HEK293 (cell line): ENCODE data around the gene FSTL4.

Experiments
- BCL11B ChIP-seq: fragments of 450-650 bp; formaldehyde crosslinking; IDR thresholded peaks from 2 replicates; pipeline ENCODE4 v1.5.1; 2016; ENCODE audit warnings: low read depth, missing biosample characterization, missing genetic modification characterization
- IKZF3 ChIP-seq: fragments of 450-650 bp; IDR thresholded peaks from 2 replicates; pipeline ENCODE4 v1.5.0; 2018; ENCODE audit warnings: missing biosample characterization, mild to moderate bottlenecking, missing genetic modification characterization, moderate library complexity
- SCRT1 ChIP-seq: fragments of 450-650 bp; formaldehyde crosslinking; IDR thresholded peaks from 2 replicates; pipeline ENCODE4 v1.5.1; 2016; ENCODE audit warnings: missing biosample characterization, missing genetic modification characterization, borderline replicate concordance
- SCRT2 ChIP-seq: fragments of 450-650 bp; formaldehyde crosslinking; IDR thresholded peaks from 2 replicates; pipeline ENCODE4 v1.5.1; 2016; ENCODE audit warnings: missing biosample characterization, missing genetic modification characterization
- YY1 ChIP-seq: fragments of 450-650 bp; formaldehyde crosslinking; IDR thresholded peaks from 2 replicates; pipeline ENCODE4 v1.5.1; 2018; ENCODE audit warnings: missing biosample characterization, missing genetic modification characterization
- ZBTB1 ChIP-seq: fragments of 450-650 bp; formaldehyde crosslinking; IDR thresholded peaks from 2 replicates; pipeline ENCODE4 v1.5.1; 2016; ENCODE audit warnings: missing biosample characterization, missing genetic modification characterization
- ZNF174 ChIP-seq: fragments of 450-650 bp; formaldehyde crosslinking; IDR thresholded peaks from 2 replicates; pipeline ENCODE4 v1.5.0; 2017; ENCODE audit warnings: missing biosample characterization, mild to moderate bottlenecking, missing genetic modification characterization
- ZNF221 ChIP-seq: fragments of 450-650 bp; formaldehyde crosslinking; IDR thresholded peaks from 2 replicates; pipeline ENCODE4 v1.5.1; 2017; ENCODE audit warnings: missing biosample characterization, missing genetic modification characterization, borderline replicate concordance
- ZNF223 ChIP-seq: fragments of 450-650 bp; formaldehyde crosslinking; IDR thresholded peaks from 2 replicates; pipeline ENCODE4 v1.5.1; 2016; ENCODE audit warnings: missing biosample characterization, missing genetic modification characterization
- ZNF24 ChIP-seq: fragments of 450-650 bp; formaldehyde crosslinking; IDR thresholded peaks from 2 replicates; pipeline ENCODE4 v1.5.1; 2016; ENCODE audit warnings: missing biosample characterization, missing genetic modification characterization
- ZNF248 ChIP-seq: fragments of 450-650 bp; formaldehyde crosslinking; IDR thresholded peaks from 2 replicates; pipeline ENCODE4 v1.5.1; 2017; ENCODE audit warnings: missing biosample characterization, missing genetic modification characterization
- ZNF266 ChIP-seq: fragments of 450-650 bp; formaldehyde crosslinking; IDR thresholded peaks from 2 replicates; pipeline ENCODE4 v1.5.1; 2016; ENCODE audit warnings: missing biosample characterization, missing genetic modification characterization, low read depth
- ZNF366 ChIP-seq: fragments of 450-650 bp; formaldehyde crosslinking; conservative IDR thresholded peaks from 2 replicates; pipeline ENCODE4 v1.5.1; 2016; ENCODE audit warnings: missing biosample characterization, missing genetic modification characterization
- ZNF391 ChIP-seq: fragments of 450-650 bp; formaldehyde crosslinking; IDR thresholded peaks from 2 replicates; pipeline ENCODE4 v1.5.1; 2016; ENCODE audit warnings: low read depth, missing biosample characterization, missing genetic modification characterization, borderline replicate concordance
- ZNF404 ChIP-seq: fragments of 450-650 bp; formaldehyde crosslinking; IDR thresholded peaks from 2 replicates; pipeline ENCODE4 v1.5.1; 2017; ENCODE audit warnings: missing biosample characterization, missing genetic modification characterization
- ZNF423 ChIP-seq: fragments of 450-650 bp; formaldehyde crosslinking; IDR thresholded peaks from 2 replicates; pipeline ENCODE4 v1.5.1; 2016; ENCODE audit warnings: missing biosample characterization, missing genetic modification characterization
- ZNF433 ChIP-seq: fragments of 450-650 bp; formaldehyde crosslinking; IDR thresholded peaks from 2 replicates; pipeline ENCODE4 v1.5.1; 2016; ENCODE audit warnings: missing biosample characterization, missing genetic modification characterization, low read depth
- ZNF473 ChIP-seq: fragments of 450-650 bp; formaldehyde crosslinking; IDR thresholded peaks from 2 replicates; pipeline ENCODE4 v1.5.1; 2017; ENCODE audit warnings: missing biosample characterization, missing genetic modification characterization
- ZNF555 ChIP-seq: fragments of 450-650 bp; formaldehyde crosslinking; conservative IDR thresholded peaks from 2 replicates; pipeline ENCODE4 v1.5.1; 2017; ENCODE audit warnings: missing biosample characterization, mild to moderate bottlenecking, missing genetic modification characterization, inconsistent platforms
- ZNF558 ChIP-seq: fragments of 450-650 bp; formaldehyde crosslinking; IDR thresholded peaks from 2 replicates; pipeline ENCODE4 v1.5.1; 2016; ENCODE audit warnings: missing biosample characterization, missing genetic modification characterization
- ZNF560 ChIP-seq: fragments of 450-650 bp; formaldehyde crosslinking; IDR thresholded peaks from 2 replicates; pipeline ENCODE4 v1.5.1; 2017; ENCODE audit warnings: missing biosample characterization, missing genetic modification characterization, borderline replicate concordance
- ZNF624 ChIP-seq: fragments of 450-650 bp; formaldehyde crosslinking; IDR thresholded peaks from 2 replicates; pipeline ENCODE4 v1.5.1; 2017; ENCODE audit warnings: missing biosample characterization, missing genetic modification characterization
- ZNF629 ChIP-seq: fragments of 450-650 bp; formaldehyde crosslinking; IDR thresholded peaks from 2 replicates; pipeline ENCODE4 v1.5.1; 2017; ENCODE audit warnings: missing biosample characterization, missing genetic modification characterization
- ZNF677 ChIP-seq: fragments of 450-650 bp; IDR thresholded peaks from 2 replicates; pipeline ENCODE4 v1.5.0; 2018; ENCODE audit warnings: missing biosample characterization, mild to moderate bottlenecking, missing genetic modification characterization, moderate library complexity
- ZNF707 ChIP-seq: fragments of 450-650 bp; formaldehyde crosslinking; IDR thresholded peaks from 2 replicates; pipeline ENCODE4 v1.5.1; 2016; ENCODE audit warnings: missing biosample characterization, missing genetic modification characterization
- ZNF785 ChIP-seq: fragments of 450-650 bp; formaldehyde crosslinking; IDR thresholded peaks from 2 replicates; pipeline ENCODE4 v1.5.1; 2016; ENCODE audit warnings: missing biosample characterization, missing genetic modification characterization
- ZNF791 ChIP-seq: fragments of 450-650 bp; formaldehyde crosslinking; IDR thresholded peaks from 2 replicates; pipeline ENCODE4 v1.5.1; 2016; ENCODE audit warnings: missing biosample characterization, missing genetic modification characterization
- ZSCAN23 ChIP-seq: fragments of 450-650 bp; formaldehyde crosslinking; IDR thresholded peaks from 2 replicates; pipeline ENCODE4 v1.5.1; 2016; ENCODE audit warnings: missing biosample characterization, missing genetic modification characterization
- ZSCAN30 ChIP-seq: fragments of 450-650 bp; IDR thresholded peaks from 2 replicates; pipeline ENCODE4 v1.5.1; 2018; ENCODE audit warnings: missing biosample characterization, mild to moderate bottlenecking, missing genetic modification characterization, moderate library complexity
- TF ChIP-seq, protein P1 (sequence below): fragments of 450-650 bp; formaldehyde crosslinking; IDR thresholded peaks from 2 replicates; pipeline ENCODE4 v1.5.1; 2017; ENCODE audit warnings: missing biosample characterization, mild to moderate bottlenecking, missing genetic modification characterization, moderate library complexity
- TF ChIP-seq, protein P2 (sequence below): fragments of 450-650 bp; IDR thresholded peaks from 2 replicates; pipeline ENCODE4 v1.5.1; 2018; ENCODE audit warnings: missing biosample characterization, missing genetic modification characterization
- TF ChIP-seq, protein P3 (sequence below): fragments of 450-650 bp; formaldehyde crosslinking; IDR thresholded peaks from 2 replicates; pipeline ENCODE4 v1.5.1; 2016; ENCODE audit warnings: missing biosample characterization, missing genetic modification characterization
- TF ChIP-seq, protein P4 (sequence below): fragments of 450-650 bp; formaldehyde crosslinking; IDR thresholded peaks from 2 replicates; pipeline ENCODE4 v1.5.1; 2017; ENCODE audit warnings: missing biosample characterization, missing genetic modification characterization
- TF ChIP-seq, protein P5 (sequence below): IDR thresholded peaks from 2 replicates; pipeline ENCODE4 v1.6.1; 2011; ENCODE audit warnings: mild to moderate bottlenecking, low read depth, low read length, borderline replicate concordance

The FSTL4 gene

DNA sequence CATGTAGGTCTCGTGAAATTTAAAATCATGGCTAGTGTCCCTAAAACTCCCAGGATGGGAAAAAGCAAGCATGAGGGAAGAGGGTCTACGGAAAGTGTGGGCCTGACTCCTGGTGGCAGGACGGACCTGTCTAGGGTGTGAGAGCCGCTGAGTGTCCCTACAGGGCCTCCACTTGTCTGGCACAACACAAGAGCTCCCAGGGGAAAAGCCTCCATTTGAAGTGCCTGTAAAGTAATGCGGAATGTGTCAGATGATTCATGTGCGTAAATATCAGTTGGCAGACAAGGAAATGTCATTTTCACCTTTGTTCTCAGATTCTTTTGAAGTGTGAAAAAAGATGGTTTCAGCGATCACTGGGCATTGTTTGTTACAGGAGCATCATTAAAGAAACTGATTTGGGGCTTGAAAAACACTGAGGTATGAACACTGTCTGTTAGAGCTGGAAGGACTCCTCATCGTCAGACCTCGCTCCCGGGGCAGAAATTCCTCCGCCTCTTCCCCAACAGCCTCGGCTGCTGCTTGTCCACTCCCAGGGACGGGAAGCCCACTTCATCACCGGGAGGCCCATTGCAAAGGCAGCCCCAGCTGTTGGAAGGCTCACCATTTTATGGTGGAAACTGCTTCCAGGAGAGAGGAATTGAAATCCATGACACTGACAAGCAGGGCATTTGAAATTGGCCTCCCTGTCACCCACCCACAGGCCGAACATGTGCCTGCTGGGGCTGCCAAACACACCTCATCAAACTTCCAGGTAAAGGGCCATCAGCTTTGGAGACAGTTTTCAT lies 240.8 kb downstream of the FSTL4 start (continued):
- peak; percentile 43; the same call in 1 of the 2 replicates for TF ChIP-seq ZNF366 (tag by site-specific recombination)
- TF ChIP-seq ZNF558 = no peak
- TF ChIP-seq, protein P1, sequence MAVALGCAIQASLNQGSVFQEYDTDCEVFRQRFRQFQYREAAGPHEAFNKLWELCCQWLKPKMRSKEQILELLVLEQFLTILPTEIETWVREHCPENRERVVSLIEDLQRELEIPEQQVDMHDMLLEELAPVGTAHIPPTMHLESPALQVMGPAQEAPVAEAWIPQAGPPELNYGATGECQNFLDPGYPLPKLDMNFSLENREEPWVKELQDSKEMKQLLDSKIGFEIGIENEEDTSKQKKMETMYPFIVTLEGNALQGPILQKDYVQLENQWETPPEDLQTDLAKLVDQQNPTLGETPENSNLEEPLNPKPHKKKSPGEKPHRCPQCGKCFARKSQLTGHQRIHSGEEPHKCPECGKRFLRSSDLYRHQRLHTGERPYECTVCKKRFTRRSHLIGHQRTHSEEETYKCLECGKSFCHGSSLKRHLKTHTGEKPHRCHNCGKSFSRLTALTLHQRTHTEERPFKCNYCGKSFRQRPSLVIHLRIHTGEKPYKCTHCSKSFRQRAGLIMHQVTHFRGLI (tag by site-specific recombination) = no peak
- TF ChIP-seq ZSCAN30 (tag by site-specific recombination) = no peak
- TF ChIP-seq ZNF248 (tag by site-specific recombination) = no peak
- TF ChIP-seq SCRT2 (tag by site-specific recombination) = no peak
- TF ChIP-seq ZNF677 (tag by site-specific recombination) = no peak
- TF ChIP-seq ZNF24 = peak; percentile 53; the same call in 1 of the 2 replicates
- 0 out of 2 replicates have a peak, but pooled peaks have one; percentile 19 for TF ChIP-seq IKZF3
- no peak for TF ChIP-seq ZNF560
- no peak for TF ChIP-seq ZNF433
- no peak for TF ChIP-seq ZNF223 (tag by site-specific recombination)
- no peak for TF ChIP-seq ZNF404 (tag by site-specific recombination)
- TF ChIP-seq BCL11B (tag by site-specific recombination) = no peak
- TF ChIP-seq SCRT1 = no peak
- TF ChIP-seq, protein P2, sequence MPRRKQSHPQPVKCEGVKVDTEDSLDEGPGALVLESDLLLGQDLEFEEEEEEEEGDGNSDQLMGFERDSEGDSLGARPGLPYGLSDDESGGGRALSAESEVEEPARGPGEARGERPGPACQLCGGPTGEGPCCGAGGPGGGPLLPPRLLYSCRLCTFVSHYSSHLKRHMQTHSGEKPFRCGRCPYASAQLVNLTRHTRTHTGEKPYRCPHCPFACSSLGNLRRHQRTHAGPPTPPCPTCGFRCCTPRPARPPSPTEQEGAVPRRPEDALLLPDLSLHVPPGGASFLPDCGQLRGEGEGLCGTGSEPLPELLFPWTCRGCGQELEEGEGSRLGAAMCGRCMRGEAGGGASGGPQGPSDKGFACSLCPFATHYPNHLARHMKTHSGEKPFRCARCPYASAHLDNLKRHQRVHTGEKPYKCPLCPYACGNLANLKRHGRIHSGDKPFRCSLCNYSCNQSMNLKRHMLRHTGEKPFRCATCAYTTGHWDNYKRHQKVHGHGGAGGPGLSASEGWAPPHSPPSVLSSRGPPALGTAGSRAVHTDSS (tag by site-specific recombination) = no peak
- no peak for TF ChIP-seq ZNF555 (tag by site-specific recombination)
- no peak for TF ChIP-seq ZBTB1 (tag by site-specific recombination)
- no peak for TF ChIP-seq ZNF174
- TF ChIP-seq ZNF423 (tag by site-specific recombination) = 0 out of 2 replicates have a peak, but pooled peaks have one; percentile 30
- TF ChIP-seq ZNF624 = no peak
- no peak for TF ChIP-seq ZNF221
- no peak for TF ChIP-seq ZNF266 (tag by site-specific recombination)
- peak; percentile 74 for TF ChIP-seq ZNF629 (tag by site-specific recombination)
- TF ChIP-seq ZNF785 (tag by site-specific recombination) = no peak
- TF ChIP-seq, protein P3, sequence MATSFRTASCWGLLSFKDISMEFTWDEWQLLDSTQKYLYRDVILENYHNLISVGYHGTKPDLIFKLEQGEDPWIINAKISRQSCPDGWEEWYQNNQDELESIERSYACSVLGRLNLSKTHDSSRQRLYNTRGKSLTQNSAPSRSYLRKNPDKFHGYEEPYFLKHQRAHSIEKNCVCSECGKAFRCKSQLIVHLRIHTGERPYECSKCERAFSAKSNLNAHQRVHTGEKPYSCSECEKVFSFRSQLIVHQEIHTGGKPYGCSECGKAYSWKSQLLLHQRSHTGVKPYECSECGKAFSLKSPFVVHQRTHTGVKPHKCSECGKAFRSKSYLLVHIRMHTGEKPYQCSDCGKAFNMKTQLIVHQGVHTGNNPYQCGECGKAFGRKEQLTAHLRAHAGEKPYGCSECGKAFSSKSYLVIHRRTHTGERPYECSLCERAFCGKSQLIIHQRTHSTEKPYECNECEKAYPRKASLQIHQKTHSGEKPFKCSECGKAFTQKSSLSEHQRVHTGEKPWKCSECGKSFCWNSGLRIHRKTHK (tag by site-specific recombination) = no peak
- no peak for TF ChIP-seq ZNF391 (tag by site-specific recombination)
- TF ChIP-seq, protein P4, sequence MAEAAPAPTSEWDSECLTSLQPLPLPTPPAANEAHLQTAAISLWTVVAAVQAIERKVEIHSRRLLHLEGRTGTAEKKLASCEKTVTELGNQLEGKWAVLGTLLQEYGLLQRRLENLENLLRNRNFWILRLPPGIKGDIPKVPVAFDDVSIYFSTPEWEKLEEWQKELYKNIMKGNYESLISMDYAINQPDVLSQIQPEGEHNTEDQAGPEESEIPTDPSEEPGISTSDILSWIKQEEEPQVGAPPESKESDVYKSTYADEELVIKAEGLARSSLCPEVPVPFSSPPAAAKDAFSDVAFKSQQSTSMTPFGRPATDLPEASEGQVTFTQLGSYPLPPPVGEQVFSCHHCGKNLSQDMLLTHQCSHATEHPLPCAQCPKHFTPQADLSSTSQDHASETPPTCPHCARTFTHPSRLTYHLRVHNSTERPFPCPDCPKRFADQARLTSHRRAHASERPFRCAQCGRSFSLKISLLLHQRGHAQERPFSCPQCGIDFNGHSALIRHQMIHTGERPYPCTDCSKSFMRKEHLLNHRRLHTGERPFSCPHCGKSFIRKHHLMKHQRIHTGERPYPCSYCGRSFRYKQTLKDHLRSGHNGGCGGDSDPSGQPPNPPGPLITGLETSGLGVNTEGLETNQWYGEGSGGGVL (tag by site-specific recombination) = no peak
- TF ChIP-seq ZNF791 = no peak
- TF ChIP-seq ZNF473 = no peak
- no peak for TF ChIP-seq YY1 (tag by site-specific recombination)
- no peak for TF ChIP-seq ZSCAN23 (tag by site-specific recombination)
- no peak for TF ChIP-seq ZNF707 (tag by site-specific recombination)
- TF ChIP-seq, protein P5, sequence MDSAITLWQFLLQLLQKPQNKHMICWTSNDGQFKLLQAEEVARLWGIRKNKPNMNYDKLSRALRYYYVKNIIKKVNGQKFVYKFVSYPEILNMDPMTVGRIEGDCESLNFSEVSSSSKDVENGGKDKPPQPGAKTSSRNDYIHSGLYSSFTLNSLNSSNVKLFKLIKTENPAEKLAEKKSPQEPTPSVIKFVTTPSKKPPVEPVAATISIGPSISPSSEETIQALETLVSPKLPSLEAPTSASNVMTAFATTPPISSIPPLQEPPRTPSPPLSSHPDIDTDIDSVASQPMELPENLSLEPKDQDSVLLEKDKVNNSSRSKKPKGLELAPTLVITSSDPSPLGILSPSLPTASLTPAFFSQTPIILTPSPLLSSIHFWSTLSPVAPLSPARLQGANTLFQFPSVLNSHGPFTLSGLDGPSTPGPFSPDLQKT = no peak
